HG03378 (cell line): ENCODE data around the gene KCTD17.

Experiments
- ATAC-seq: cut with Tn5 transposase; IDR thresholded peaks from one replicate; pipeline ENCODE4 v1.9.1; 2021; ENCODE audit warnings: mild to moderate bottlenecking, moderate library complexity; ENCODE audit not compliant: unreplicated experiment

Gene KCTD17

DNA sequence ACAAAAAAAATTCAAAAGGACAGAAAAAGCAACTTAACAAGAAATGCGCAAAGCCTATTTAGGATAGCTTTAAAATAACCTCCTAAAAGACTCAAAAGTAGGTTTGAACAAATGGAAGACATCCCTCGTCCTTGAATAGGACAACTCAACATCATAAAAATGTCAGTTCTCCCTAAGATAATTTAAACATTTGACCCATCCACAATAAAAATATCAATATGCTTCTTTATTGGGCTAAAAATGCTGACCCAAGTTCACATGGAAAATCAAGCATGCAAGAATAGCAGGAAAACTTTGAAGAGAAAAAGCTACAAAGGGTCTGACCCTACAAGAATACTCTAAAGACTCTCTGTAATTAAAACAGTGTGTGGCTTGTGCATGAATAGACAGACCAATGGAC is 12.1 kb upstream of the KCTD17 start:
- no peak for ATAC-seq

DNA sequence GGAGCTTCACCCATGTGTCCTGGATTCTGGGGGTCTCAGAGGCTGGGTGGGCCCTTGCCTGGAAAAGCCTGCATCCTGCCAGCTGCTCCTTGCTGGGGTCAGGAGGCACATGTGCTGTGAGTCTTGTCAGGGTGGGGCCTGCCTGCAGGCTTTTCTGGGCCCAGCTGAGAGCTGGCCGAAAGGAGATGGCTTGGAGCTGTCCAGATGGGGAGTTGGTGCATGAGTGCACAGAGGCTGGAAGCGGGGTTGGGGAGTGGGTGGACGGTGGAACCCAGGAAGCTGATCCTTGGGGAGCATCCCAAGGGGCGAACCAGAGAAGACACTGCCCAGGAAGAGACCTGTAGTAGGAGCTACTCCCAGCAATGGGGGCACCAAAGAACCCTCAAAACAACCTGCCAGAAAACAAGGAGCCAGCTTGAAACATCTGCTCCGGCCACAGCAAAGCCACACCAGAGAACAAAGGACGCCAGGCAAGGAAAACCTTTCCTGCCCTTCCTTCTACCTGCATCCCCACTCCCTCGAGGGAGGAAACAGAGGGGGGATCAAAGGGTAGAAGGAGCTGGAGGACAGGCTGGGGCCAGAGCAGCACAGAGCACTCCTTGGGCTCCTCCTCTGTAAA is 8.2 kb upstream of the KCTD17 start:
- no peak for ATAC-seq

DNA sequence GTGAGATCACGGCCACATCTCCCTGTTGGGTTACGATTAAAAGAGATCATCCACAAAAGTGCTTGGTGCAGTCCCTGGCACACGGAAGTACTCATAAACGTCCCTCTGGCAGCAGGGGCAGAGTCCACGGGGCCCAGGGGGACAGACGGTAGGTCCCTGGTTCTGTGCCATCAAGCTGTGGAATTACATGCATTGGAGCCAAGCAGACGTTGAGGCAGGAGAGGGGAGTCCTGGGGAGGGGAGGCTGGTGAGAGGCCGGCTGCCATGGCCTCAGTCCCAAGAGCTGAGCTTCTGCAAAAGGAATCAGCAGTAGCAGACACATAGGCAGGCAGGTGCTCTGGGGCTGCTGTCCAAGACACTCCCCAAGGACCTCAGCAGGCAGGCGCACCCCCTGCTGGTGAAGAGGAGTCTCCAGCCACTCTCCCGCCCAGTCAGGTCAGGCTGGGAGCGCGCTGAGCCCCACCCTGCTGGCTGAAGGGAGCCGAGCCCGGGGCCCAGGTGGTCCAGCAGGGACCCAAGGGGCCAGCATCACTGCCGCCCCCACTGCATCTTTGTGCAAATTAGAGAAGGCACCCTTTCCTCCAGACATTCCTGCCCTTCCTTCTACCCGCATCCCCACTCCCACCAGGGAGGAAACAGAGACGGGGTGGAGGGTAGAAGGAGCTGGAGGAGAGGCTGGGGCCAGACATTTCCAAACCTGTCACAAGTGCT is 7.6 kb upstream of the KCTD17 start:
- no peak for ATAC-seq

DNA sequence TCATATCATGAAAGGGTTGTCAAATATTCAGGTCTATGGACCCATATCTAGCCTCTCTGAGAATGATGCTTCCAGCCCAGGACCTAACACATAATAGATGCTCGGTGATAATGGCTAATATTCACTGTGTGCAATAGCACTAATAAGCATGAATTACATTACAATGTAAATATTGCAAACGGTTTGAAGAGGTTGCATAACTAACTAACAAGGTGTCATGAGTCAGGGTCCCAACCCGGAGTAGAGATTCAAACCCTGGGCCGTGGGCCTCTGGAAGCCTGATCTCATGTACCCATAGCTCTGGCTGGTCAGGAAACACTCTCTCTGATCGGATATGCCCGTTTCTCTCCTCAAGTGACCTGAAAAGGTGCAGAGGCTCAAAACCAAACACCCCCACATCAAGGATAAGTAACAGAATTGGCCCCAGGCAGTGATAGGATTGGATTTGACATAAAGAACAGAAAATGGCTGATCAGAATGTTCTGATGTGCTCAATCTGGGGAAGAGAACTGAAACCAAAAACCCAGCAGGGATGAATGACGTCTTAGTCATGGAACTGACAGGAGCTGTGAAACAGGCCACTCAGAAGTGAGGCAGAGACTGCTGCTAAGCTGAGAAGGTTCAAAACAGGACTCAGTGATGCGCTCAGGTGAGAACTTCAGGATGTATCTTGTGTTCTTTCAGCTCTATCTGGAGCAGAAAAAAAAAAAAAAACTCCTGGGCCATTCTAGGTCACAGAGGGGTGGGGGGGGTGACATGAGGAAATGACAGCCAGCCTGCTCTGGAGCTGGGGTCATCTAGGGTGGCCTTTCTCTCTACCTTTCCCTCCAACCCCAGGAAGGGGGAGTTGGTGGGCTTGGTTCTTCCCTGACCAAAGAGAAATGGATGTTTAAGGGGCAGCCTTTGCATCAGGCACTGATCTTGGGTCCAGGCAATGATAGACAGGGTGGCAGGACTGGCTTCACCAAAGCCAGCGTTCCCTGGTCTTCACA is 6.6 kb upstream of the KCTD17 start:
- no peak for ATAC-seq

DNA sequence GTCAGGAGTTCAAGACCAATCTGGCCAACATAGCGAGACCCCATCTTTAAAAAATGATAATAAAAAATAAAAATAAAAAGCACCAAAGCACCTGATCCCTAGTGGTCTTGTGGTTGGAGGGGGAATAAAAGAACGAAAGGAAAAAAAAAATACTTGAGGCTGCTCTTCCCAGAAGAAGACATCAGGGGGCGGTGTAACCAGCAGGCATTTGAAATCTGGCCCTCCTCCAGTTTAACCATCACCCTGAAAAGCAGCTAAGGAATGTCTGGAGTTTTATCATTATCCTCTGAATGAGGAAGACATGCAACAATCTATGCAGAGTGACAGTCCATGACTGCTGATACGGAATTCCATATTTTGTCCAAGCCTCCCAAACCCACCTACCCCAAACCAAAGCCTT is 5.6 kb upstream of the KCTD17 start:
- no peak for ATAC-seq

DNA sequence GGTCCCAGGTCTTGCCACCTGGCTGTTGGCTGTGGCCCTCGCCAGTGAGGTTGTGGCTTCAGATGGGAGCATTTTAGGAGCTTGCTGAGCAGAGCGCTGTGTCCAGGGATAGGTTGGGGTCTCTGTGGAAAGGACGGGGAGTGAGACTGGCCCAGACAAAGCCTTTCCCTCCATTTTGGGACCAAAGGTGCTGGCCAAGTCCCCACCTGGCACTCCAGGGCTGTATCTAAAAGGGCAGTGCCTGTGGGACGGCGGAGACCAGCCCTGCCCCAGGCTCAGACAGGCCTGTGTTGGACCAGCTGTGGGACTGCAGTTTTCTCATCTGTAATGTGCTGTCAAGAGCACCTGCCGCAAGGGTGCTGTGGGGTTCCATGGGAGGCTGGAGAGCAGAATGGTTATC is 5.0 kb upstream of the KCTD17 start:
- no peak for ATAC-seq

DNA sequence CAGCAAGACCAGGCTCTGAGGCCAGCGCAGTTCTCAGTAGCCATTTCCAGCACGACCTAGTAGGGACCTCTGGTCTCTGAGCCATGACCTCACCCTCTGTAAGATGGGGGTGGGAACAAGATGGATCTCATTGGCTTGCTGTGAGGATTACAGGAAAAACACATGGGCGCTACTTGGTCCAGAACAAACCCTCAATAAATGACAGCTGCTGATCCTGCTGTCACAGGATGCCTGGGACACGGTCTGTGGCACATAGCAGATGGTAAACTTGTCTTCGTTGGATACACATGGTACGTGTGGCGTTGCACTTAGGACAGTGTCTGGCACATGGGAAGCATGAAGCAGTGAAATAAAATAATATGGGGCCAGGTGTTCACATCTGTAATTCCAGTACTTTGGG is 4.5 kb upstream of the KCTD17 start:
- ATAC-seq: no peak

DNA sequence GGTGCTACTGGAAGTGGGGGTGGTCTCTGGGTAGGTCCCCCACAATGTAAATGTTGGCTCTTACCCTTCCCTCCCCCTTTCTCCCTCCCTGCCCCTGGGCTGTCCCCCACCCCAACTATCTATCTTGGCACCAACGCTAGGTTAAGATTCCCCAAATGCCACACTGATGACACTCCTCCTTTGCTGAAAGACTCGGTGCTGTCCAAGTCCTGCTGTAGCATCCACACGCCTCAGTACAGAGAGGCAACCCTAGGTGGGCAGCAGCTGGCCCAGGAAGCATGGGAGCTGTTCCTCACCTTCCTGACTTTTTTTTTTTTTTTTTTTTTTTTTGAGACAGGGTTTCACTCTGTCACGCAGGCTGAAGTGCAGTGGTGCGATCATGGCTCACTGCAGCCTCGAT is 3.4 kb upstream of the KCTD17 start:
- no peak for ATAC-seq

DNA sequence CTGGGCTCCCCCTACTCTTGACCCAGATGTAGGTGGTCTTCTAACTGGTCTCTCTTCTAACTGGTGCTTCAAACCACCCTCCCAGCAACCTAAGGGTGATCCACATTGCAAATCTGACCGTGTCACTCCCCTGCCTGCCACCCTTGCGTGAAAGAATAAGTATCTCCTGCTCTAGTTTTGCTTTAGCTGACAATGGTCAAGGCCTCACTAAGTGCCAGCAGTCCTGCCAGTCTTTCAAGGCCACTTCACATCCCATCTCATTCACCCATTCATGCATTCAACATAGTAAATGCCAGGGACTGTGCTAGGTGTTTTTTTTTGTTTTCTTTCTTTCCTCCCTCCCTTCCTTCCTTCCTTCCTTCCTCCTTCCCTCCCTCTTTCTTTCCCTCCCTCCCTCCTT is 2.3 kb upstream of the KCTD17 start:
- ATAC-seq: no peak

DNA sequence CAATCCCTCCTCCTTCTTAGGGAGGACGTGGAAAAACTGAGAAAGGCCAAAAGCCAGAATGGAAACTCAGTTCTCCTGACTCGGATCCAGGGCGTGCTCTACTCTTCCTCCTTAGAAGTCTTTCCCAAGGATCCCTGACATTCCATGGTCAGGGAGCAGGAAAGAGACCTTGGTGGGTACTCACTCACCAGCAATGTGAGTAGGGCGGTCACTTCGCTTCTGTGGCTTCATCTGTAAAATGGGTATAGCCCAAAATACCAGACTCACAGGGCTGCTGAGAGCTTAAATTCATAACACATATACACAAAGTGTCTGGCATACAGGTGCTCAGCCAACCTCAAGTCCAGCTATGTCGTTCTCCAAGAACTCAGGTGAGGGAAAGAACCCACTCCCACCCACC is 629 bp upstream of the KCTD17 start:
- ATAC-seq: no peak

DNA sequence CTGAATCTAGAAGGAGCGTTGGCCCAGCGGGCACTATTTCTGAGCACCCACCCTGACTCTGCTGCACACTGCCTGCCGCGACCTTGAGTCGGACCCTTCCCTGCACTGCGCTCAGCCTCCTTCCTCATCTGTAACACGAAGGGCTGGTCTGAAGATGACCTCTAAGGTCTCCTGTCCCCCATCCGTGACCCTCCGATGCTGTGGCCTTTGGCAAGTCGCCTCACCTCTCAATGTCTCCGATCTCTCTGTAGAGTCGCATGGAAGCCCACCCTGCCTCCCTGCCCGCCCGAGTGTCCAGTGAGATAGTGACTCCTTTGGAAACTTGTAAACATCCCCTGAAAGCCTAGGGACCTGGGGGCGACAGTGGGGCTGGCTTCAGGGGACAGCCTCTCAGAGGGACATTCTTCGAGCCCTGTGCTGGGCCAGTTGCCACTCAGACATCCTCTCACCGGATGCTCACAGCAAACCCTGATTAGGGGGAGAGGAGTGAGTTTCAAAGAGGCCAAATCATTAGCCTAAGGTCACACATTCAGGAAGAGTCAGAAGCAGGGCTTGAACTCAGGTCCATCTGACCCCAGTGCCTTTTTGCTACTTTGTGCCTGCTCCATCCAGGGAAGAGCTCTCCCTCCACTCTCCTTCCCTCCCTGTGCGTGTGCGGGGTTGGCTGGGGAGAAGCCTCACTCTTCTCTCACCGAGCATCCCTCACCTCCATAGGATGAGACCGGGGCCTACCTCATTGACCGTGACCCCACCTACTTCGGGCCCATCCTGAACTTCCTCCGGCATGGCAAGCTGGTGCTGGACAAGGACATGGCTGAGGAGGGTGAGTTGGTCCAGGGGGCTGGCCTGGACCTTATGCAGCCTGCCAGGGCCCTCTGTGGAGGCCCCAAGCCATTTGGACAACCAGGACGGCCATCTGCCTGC is 1.1 kb downstream of the KCTD17 start:
- no peak for ATAC-seq

DNA sequence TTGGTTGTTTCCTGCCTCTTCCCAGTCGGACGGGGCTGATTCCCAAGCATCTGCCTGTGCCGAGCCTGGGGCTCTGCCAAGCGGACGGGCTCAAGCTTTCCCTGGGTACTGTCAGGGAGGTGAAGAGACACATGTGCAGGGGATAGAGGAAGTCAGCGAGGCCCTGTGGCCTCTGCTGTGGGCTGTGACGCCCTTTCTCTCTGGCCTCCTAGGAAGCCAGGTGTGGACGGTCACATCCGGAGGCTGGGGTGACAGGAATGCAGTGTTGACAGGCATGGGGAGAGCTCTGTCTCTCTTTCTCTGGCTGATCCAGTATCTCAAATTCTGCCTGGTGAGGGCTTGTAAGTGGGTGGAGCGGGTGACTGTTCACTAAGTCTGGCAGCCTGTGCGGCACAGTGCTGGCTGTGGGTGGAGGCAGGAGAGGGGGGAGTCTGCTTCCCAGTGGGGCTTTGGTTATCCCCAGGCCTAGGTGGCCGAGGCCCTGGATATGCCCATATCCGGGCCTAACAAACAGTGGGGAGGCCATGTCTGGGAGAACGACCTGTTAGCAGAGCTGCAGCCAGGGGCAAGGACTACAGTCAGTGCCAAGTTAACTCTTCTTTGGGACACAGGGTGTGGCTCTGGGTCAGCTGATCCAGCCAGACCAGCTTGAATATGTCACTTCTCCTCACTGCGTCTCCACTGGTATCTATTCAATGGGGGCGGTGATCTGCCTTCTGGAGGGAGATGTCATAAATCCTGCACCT is 1.9 kb downstream of the KCTD17 start:
- no peak for ATAC-seq

DNA sequence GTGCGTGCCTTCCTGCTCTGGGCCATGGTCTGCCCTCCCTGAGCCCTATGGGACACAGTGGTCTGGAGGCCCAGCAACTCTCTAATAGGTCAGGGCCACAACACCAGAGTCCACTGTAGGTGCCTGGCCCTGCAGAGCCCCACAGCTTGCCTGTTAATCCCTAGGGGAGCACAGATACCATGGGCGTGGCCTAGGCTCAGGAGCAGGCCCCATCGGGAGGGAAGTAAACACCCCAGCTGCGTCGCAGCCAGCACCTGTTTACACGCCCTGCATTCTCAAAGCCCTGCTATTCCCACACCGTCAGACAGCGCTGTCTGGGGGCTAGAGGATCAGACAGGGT is 2.5 kb downstream of the KCTD17 start:
- no peak for ATAC-seq

DNA sequence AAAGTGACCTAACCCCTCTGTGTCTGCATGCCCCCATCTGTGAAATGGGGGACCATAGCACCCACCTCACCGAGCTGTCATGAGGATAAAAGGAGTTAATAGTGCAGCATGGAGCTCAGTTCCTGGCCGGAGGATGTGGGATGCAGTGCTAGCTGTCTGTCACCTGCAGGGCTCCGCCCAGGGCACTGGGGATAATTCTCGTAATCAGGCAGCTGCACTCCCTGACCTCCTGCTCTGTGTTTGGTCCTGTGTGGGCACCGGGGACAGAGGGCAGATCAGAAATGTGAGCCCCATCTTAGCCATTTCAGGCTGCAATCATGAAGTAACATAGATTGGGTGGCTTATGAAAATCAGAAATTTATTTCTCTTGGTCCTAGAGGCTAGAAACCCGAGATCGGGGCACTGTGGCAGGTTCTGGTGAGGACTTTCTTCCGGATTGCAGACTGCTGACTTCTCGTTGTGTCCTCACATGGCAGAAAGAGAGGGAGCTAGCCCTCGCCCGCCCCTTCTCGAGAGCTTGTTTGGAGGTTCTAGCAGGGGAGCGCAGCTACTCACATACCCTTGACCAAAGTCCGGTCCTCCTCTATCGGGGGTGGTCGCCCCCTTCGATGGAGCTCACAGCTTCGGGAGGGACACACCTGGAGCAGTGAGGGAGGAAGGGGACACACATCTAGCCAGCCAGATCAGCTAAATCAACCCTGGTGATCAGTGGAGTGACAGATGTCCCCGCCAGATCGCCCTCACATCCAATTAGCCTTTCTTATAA is 3.2 kb downstream of the KCTD17 start:
- ATAC-seq: no peak

DNA sequence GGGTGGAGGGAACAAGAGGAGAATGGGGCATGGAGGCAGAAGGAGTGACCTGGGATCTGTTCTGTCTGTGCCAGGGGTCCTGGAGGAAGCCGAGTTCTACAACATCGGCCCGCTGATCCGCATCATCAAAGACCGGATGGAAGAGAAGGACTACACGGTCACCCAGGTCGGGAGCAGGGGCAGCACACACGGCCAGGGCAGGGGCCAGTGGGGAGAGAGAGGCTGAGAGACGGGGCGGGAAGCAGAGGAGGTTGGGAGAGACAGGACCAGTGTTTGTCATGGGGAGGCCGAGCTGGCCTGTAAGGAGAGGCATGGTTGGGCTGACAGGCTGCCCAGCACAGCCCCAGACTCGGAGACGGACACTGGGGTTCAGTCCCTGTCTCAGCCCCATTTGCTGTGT is 4.7 kb downstream of the KCTD17 start:
- no peak for ATAC-seq

DNA sequence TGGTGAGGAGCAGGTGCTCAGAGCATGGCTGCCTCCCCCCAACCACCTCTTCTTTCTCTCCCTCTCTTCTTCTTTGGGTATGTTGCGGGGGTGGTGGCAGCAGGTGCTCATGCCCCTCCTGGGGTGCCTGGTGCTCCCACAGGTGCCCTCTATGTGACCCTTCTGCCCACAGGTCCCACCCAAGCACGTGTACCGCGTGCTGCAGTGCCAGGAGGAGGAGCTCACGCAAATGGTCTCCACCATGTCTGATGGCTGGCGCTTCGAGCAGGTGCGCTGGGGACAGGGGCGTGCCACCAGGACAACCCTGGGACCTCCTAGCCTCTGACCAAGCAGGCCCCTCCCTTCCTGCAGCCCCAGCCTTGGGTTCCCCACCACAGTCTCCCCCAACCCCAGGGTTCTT is 5.7 kb downstream of the KCTD17 start:
- no peak for ATAC-seq

DNA sequence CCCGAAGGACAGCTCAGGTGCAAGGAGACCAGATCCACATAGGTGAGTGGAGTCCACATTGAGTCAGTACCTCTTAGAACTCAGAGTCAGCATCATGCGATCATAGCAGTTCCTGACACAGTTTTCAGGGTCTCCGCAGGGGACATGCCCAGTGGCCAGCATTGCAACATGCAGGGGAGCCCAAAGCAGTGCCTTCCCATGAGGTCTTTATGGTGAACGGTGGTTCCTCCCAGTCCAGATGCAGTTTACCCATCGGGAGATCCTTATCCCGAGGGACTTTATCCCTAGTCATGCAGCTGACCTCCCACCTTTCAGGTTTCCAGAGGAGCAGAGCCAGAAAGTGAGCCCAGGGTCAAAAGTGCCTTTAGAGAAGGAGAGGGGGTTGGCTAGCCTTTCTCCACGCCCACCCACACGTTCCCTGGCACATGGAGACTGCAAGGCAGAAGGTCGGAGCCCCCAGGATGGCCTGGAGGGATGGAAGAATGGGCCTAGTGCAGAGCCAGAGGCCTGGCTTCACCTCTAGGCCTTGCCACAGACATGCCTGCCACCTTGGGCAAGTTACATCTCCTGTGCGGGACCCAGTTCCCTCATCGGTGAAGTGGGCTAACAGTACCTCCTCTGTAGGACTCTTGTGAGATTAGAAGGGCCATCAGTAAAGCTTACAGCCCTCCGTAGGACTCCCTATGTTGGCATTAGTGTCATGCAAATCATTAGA is 6.4 kb downstream of the KCTD17 start:
- ATAC-seq: no peak

DNA sequence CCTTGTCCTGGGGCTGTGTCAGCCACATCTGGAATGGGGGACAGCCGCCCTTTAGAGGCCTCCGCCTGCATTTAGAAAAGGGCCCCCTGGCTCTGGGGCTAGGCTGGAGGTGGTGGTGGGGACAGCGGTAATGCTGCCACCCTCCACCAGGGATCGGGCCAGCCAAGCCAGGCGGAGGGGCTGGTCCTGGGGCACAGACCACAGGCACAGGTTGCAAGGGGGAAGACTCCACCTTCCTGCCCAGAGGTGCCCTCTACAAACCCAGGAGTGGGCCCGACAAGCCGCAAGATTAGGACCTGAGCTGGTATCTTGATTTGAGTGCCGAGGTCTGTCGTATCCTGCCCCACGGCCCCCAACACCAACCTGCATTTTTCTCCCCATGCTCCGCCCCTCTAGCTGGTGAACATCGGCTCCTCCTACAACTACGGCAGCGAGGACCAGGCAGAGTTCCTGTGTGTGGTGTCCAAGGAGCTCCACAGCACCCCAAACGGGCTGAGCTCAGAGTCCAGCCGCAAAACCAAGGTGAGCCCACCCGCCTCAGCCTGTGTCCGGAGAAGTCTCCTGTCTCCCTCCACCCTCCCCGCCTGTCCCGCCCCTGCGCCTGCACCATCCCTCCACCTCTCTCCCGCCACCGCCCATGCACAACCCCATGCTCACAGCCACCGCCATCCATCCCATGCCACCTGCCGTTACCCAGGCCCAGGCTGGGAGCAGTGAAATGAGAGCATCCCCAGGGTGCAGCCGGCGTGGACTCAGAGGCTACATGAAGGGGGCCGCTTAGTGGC is 7.6 kb downstream of the KCTD17 start:
- no peak for ATAC-seq
